ENCODE data around the gene OR51B6. TPM values are rescaled to one million over a fixed set of nuclear protein-coding genes. Genes with fewer than 3 reads are reported as not detected.
"Not testable (repeated sequence)": the region's sequence is repeated elsewhere in the genome, so short reads cannot be mapped to it uniquely, and the experiment has no call there.

The OR51B6 gene, protein sequence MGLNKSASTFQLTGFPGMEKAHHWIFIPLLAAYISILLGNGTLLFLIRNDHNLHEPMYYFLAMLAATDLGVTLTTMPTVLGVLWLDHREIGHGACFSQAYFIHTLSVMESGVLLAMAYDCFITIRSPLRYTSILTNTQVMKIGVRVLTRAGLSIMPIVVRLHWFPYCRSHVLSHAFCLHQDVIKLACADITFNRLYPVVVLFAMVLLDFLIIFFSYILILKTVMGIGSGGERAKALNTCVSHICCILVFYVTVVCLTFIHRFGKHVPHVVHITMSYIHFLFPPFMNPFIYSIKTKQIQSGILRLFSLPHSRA
- not detected in 2 replicates for total RNA-seq (2014; rRNA removed; shearing (Covaris generic))
- not detected in 2 replicates for polyA plus RNA-seq (2015; cell fraction: cytosol; rRNA removed)
- not detected in 2 replicates for polyA plus RNA-seq (2015; cell fraction: nucleus; rRNA removed)

DNA sequence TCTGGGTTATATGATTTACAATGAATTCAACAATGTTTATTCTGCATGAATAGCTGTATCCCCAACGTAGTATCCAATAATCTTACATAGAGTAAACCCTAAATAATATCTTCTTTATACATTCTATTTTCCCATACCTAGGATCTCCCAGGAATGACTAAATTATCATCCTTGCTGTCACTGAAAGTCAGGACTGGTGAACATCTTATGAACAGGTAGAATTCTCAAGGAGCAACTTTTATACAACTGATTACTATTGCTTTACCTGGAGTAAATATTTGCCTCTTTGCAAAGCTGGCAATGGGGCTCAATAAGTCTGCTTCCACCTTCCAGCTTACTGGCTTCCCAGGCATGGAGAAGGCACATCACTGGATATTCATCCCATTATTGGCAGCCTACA is at the start of gene OR51B6:
OR51B6 (plus strand) TSS at position 301 of the 400 bp plus-strand sequence; CDS start at position 301, 0 bp downstream.
- in situ Hi-C loops (cut with HindIII; ENCODE audit: low pct_unique_long_range_greater_than_20kb, low sequenced_read_pairs) = no loop called here
- no peak for DNase-seq (ENCODE audit: low read depth, low spot score)

- in situ Hi-C loops (cut with HindIII; ENCODE audit: low pct_unique_long_range_greater_than_20kb, low sequenced_read_pairs) = no loop called here
- DNase-seq (ENCODE audit: low read depth, low spot score) = no peak
Observed at GRCh38 chr11:5301846-5302245, 49.5 kb upstream of the OR51B6 start, which contains the start of gene OR51B4. OR51B4 (minus strand) TSS chr11:5301946; CDS start chr11:5301946, 0 bp downstream.

GRCh38 chr11:5303626-5304025 is 47.7 kb upstream of the OR51B6 start:
- in situ Hi-C loops (cut with HindIII; ENCODE audit: low pct_unique_long_range_greater_than_20kb, low sequenced_read_pairs) = no loop called here
- DNase-seq (ENCODE audit: low read depth, low spot score) = no peak

DNA sequence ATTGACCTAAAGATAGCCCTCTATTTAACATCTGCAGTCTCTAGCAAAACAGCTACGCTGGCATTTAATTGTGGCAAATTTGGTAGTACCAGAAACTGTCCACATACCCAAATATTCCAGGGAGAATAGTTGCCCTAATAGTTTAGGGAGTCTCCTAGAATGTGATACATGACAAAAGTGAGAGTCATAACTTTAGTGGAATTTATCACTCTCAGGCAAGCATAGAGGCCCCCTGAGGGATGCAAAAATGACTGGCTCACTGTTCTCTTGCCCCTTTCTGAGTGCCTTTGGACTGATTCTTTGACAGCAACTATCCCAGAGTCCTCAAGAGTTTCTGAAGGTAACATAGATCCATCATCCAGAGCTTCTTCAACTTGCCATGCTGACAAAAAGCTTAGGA is 47.3 kb upstream of the OR51B6 start:
- in situ Hi-C loops (cut with HindIII; ENCODE audit: low pct_unique_long_range_greater_than_20kb, low sequenced_read_pairs) = no loop called here

GRCh38 chr11:5307256-5308019 is 43.9 kb upstream of the OR51B6 start:
- no peak for DNase-seq (ENCODE audit: low read depth, low spot score)
- in situ Hi-C loops (cut with HindIII; ENCODE audit: low pct_unique_long_range_greater_than_20kb, low sequenced_read_pairs) = no loop called here

More for the DNA sequence above, 47.3 kb upstream of the OR51B6 start:
- DNase-seq (ENCODE audit: low read depth, low spot score) = no peak

DNA sequence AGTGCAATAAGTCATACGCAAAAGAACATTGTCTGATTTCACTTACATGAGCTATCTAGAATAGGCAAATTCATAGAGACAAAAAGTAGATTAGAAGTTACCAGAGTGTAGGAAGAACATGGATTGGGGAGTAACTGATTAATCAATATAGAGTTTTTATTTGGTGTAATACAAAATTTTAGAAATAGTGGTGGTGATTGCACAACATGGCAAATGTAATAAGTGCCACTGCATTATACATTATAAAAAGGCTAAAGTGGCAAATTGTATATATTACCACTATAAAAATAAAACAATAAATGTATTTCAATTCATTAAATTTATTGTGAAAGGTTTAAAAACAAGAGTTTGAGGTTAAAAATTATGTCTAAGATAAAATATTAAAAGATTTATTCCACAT is 40.9 kb upstream of the OR51B6 start:
- in situ Hi-C loops (cut with HindIII; ENCODE audit: low pct_unique_long_range_greater_than_20kb, low sequenced_read_pairs) = no loop called here
- no peak for DNase-seq (ENCODE audit: low read depth, low spot score)

DNA sequence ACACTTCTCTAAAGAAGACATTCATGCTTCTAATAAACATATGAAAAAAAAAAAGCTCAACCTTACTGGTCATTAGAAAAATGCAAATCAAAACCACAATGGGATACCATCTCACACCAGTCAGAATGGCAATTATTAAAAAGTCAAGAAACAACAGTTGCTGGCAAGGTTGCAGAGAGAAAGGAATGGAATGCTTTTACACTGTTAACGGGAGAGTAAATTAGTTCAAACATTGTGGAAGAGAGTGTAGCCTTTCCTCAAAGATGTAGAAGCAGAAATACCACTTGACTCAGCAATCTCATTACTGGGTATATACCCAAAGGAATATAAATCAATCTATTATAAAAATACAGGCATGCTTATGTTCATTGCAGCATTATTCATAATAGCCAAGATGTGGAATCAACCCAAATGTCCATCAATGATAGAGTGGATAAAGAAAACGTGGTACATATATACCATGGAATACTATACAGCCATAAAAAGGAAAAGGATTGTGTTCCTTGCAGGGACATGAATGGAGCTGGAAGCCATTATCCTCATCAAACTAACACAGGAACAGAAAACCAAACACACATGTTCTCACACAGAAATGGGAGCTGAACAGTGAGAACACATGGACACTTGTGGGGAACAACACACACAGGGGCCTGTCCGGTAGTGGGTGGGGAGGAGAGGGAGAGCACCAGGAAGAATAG is 37.8 kb upstream of the OR51B6 start:
- DNase-seq (ENCODE audit: low read depth, low spot score); in situ Hi-C loops (cut with HindIII; ENCODE audit: low pct_unique_long_range_greater_than_20kb, low sequenced_read_pairs): not testable (repeated sequence)

- DNase-seq (ENCODE audit: low read depth, low spot score) = peak; percentile 3
- in situ Hi-C loops (cut with HindIII; ENCODE audit: low pct_unique_long_range_greater_than_20kb, low sequenced_read_pairs) = no loop called here
Observed at GRCh38 chr11:5317292-5317691, 34.0 kb upstream of the OR51B6 start.

DNA sequence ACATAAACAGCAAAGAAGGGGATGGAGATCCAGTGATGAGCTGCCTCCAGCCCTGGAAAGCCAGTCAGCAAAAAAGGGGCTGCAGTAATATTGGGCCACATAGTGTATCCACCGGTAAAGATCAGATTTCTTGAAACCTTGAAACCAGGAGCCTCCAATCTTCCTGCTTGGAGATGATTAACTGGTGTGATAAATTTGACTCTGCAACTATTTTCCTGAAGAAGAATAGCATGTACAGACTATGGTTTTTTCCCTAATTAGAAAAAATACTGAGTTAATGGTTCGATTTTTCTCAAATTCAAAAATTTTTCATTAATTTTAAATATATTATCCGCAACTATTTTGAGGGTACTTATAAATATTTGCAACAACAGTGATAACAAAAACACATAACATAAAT is 27.1 kb upstream of the OR51B6 start, which contains the start of gene OR51B2:
OR51B2 (minus strand) TSS at position 101 of the 400 bp plus-strand sequence; CDS start at position 101, 0 bp downstream.
- DNase-seq (ENCODE audit: low read depth, low spot score) = no peak
- in situ Hi-C loops (cut with HindIII; ENCODE audit: low pct_unique_long_range_greater_than_20kb, low sequenced_read_pairs) = no loop called here

GRCh38 chr11:5335170-5335569 is 16.1 kb upstream of the OR51B6 start:
- DNase-seq (ENCODE audit: low read depth, low spot score) = no peak
- in situ Hi-C loops (cut with HindIII; ENCODE audit: low pct_unique_long_range_greater_than_20kb, low sequenced_read_pairs) = no loop called here

- in situ Hi-C loops (cut with HindIII; ENCODE audit: low pct_unique_long_range_greater_than_20kb, low sequenced_read_pairs) = no loop called here
- DNase-seq (ENCODE audit: low read depth, low spot score) = no peak
Observed at GRCh38 chr11:5336331-5336730, 15.0 kb upstream of the OR51B6 start.

- DNase-seq (ENCODE audit: low read depth, low spot score); in situ Hi-C loops (cut with HindIII; ENCODE audit: low pct_unique_long_range_greater_than_20kb, low sequenced_read_pairs): not testable (repeated sequence)
Observed at GRCh38 chr11:5337253-5337652, 14.1 kb upstream of the OR51B6 start.

DNA sequence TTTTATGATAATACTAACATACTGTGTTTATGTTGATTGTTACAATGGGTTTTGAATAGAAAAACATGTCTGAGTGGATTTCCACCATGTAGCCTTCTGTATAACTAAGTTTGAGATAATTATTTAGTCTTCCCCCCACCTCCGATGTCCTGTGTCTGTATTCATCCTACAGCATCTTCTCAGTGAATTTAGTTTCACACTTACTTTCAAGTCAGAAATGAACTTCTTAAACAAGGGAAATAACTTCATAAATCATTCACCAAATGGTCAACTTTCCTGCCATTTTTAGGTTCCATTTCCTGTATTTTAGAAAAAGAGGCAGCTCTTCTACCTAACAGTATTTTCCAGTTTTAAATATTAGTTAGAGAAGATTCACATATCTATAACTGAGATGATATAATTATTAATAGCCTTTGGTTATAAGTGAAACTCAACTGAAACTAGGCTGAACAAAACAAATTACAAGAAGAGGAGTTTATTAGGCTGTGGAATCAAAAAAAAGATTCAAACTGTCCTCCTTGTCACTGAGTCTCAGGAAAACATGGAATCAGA is 11.5 kb upstream of the OR51B6 start:
- in situ Hi-C loops (cut with HindIII; ENCODE audit: low pct_unique_long_range_greater_than_20kb, low sequenced_read_pairs) = no loop called here

GRCh38 chr11:5343474-5344335 is 7.6 kb upstream of the OR51B6 start, which contains the start of gene OR51B5:
OR51B5 (minus strand) TSS chr11:5343524; CDS start chr11:5343524, 0 bp downstream.
- in situ Hi-C loops (cut with HindIII; ENCODE audit: low pct_unique_long_range_greater_than_20kb, low sequenced_read_pairs) = no loop called here
- DNase-seq (ENCODE audit: low read depth, low spot score) = no peak

More for the DNA sequence above, 11.5 kb upstream of the OR51B6 start:
- no peak for DNase-seq (ENCODE audit: low read depth, low spot score)

- in situ Hi-C loops (cut with HindIII; ENCODE audit: low pct_unique_long_range_greater_than_20kb, low sequenced_read_pairs) = no loop called here
- no peak for DNase-seq (ENCODE audit: low read depth, low spot score)
Observed at GRCh38 chr11:5345831-5346230, 5.5 kb upstream of the OR51B6 start.

DNA sequence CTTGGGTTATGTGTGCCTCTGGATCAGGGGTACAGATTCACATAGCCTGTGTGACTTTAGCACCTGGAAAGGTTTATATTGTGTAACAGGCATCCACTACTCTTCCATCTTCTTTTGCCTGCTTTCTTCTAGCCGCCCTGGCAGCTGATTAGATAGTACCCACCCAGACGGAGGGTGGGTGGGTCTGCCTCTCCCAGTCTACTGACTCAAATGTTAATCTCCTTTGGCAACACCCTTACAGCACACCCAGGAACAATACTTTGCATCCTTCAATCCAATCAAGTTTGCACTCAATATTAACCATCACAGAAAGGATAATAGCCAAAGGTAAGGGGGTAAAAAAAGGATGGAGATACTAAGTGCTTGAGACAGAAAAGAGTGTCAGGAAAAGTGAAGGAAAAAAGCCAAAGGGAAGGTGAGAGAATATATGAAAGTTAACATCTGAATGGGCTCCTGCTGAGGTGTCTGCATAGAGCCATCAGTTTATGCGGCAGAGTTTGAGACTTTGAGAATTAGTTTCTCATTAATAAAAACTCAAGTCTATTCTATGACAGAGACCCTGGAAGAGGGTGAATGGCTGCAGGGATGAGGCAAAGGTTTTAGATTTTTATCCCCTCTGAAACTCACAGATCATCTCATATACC is 2.6 kb upstream of the OR51B6 start:
- no peak for DNase-seq (ENCODE audit: low read depth, low spot score)
- in situ Hi-C loops (cut with HindIII; ENCODE audit: low pct_unique_long_range_greater_than_20kb, low sequenced_read_pairs) = no loop called here
